HCT116 (cell line): ENCODE measurements around the gene CXCR6. TPM values are rescaled to one million over a fixed set of nuclear protein-coding genes. Genes with fewer than 3 reads are reported as not detected.

Experiments
- ATAC-seq: fragments of 200-7000 bp; cut with Tn5 transposase; 2 replicates; pipeline ENCODE4 v1.9.1; 2020; ENCODE audit warnings: mild to moderate bottlenecking, moderate library complexity
- BruUV-seq: library from RNA; stranded (reverse); fragments of 400-500 nt; replicated peaks from 2 replicates; lab custom pipeline; 2021; lab: Mats Ljungman, UMichigan
- CTCF ChIA-PET: fragments of 300-600 bp; sonication (Branson Sonifier 250); formaldehyde crosslinking; loops from one replicate; lab custom pipeline; 2021; ENCODE audit warnings: antibody characterized with exemption; lab: Charles Lee
- POLR2A ChIA-PET: fragments of 300-600, 350-600 bp; sonication (Branson Sonifier 250); formaldehyde crosslinking; loops from one replicate; lab custom pipeline; 2021; ENCODE audit warnings: antibody characterized with exemption; lab: Charles Lee
- RAD21 ChIA-PET, 2 experiments: fragments of 300-600 bp; sonication (Branson Sonifier 250); formaldehyde crosslinking; loops; one replicate each; lab custom pipeline; 2023; ENCODE audit warnings: low total read pairs in 2 of 2; ENCODE audit not compliant: uncharacterized antibody in 2 of 2, unreplicated experiment in 2 of 2, low non-redundant PET in 1 of 2; lab: Charles Lee
- DNase-seq: peaks from one replicate; pipeline ENCODE4 v3.0.0-alpha.2; 2010; ENCODE audit warnings: low read depth, low spot score
- H2AFZ ChIP-seq: fragments of 200-600 bp; shearing (Covaris generic), sonication (generic); 2 replicates; pipeline ENCODE4 v1.6.1; 2017; ENCODE audit warnings: low read depth, mixed run types, mixed read lengths, antibody characterized with exemption, low read length; ENCODE audit not compliant: poor library complexity, severe bottlenecking
- H3K27ac ChIP-seq: 2 replicates; pipeline ENCODE4 v1.5.1; 2012; ENCODE audit warnings: low read depth, low read length
- H3K27me3 ChIP-seq: fragments of 200-600 bp; sonication (generic); 2 replicates; pipeline ENCODE4 v1.6.1; 2016; ENCODE audit warnings: mixed run types, low read length, mixed read lengths; ENCODE audit not compliant: insufficient read depth
- H3K36me3 ChIP-seq, 2 experiments: fragments of 200-500 bp in 1 of 2; fragments of 200-600 bp in 1 of 2; sonication (Bioruptor generic) in 1 of 2; sonication (generic) in 1 of 2; 2 replicates each; pipeline versions ENCODE4 v1.5.1 to v1.6.1; 2014 to 2016; ENCODE audit warnings: low read length in 2 of 2, inconsistent platforms in 1 of 2, mixed read lengths in 1 of 2, mixed run types in 1 of 2; ENCODE audit not compliant: insufficient read depth in 2 of 2, control insufficient read depth in 1 of 2
- H3K4me1 ChIP-seq, 2 experiments: fragments of 200-600 bp in 1 of 2; sonication (generic) in 1 of 2; 2 replicates each; pipeline versions ENCODE4 v1.5.1 to v1.6.1; 2012 to 2017; ENCODE audit warnings: low read length in 2 of 2, inconsistent platforms in 1 of 2, mild to moderate bottlenecking in 1 of 2, mixed read lengths in 1 of 2, mixed run types in 1 of 2, moderate library complexity in 1 of 2; ENCODE audit not compliant: insufficient read depth in 2 of 2, control insufficient read depth in 1 of 2
- H3K4me2 ChIP-seq: fragments of 200-600 bp; sonication (generic); 2 replicates; pipeline ENCODE4 v1.6.1; 2017; ENCODE audit warnings: mixed run types, low read length, mixed read lengths
- H3K4me3 ChIP-seq, 2 experiments: fragments of 200-600 bp in 1 of 2; sonication (generic) in 1 of 2; replicated peaks in 1 of 2; 2 replicates each; pipeline ENCODE4 v1.5.1; 2011 to 2016; ENCODE audit warnings: low read length in 2 of 2, control low read depth in 1 of 2, low read depth in 1 of 2, mild to moderate bottlenecking in 1 of 2, mixed read lengths in 1 of 2, mixed run types in 1 of 2
- H3K79me2 ChIP-seq: fragments of 200-600 bp; sonication (generic); 2 replicates; pipeline ENCODE4 v1.6.1; 2017; ENCODE audit warnings: mild to moderate bottlenecking, mixed run types, low read length, moderate library complexity, mixed read lengths; ENCODE audit not compliant: insufficient read depth
- H3K9ac ChIP-seq: fragments of 200-600 bp; sonication (generic); 2 replicates; pipeline ENCODE4 v1.6.1; 2016; ENCODE audit warnings: low read length, mixed read lengths
- H3K9me2 ChIP-seq: fragments of 200-600 bp; sonication (generic), shearing (Covaris generic); 2 replicates; pipeline ENCODE4 v1.6.1; 2017; ENCODE audit warnings: mixed run types, mild to moderate bottlenecking, moderate library complexity; ENCODE audit not compliant: insufficient read depth
- H3K9me3 ChIP-seq, 2 experiments: fragments of 200-500 bp in 1 of 2; fragments of 200-600 bp in 1 of 2; sonication (Bioruptor generic) in 1 of 2; sonication (generic) in 1 of 2; 2 replicates each; pipeline ENCODE4 v1.6.1; 2014 to 2017; ENCODE audit warnings: low read length in 2 of 2, mixed read lengths in 2 of 2, inconsistent platforms in 1 of 2, low read depth in 1 of 2, mild to moderate bottlenecking in 1 of 2, mixed run types in 1 of 2, moderate library complexity in 1 of 2; ENCODE audit not compliant: control insufficient read depth in 1 of 2, insufficient read depth in 1 of 2
- H4K20me1 ChIP-seq: fragments of 200-600 bp; sonication (generic), shearing (Covaris generic); 2 replicates; pipeline ENCODE4 v1.6.1; 2017; ENCODE audit warnings: mixed run types, mild to moderate bottlenecking, moderate library complexity; ENCODE audit not compliant: insufficient read depth
- CTCF ChIP-seq, 3 experiments: fragments of 200-600 bp in 1 of 3; sonication (generic) in 1 of 3; IDR thresholded peaks in 2 of 3; conservative IDR thresholded peaks in 1 of 3; 2 replicates each; pipeline ENCODE4 v1.5.1; 2012 to 2017; ENCODE audit warnings: low read depth in 2 of 3, low read length in 2 of 3, antibody characterized with exemption in 1 of 3, borderline replicate concordance in 1 of 3, control low read depth in 1 of 3, mild to moderate bottlenecking in 1 of 3, mixed read lengths in 1 of 3, mixed run types in 1 of 3, moderate library complexity in 1 of 3; ENCODE audit not compliant: insufficient read depth in 1 of 3
- EGR1 ChIP-seq: IDR thresholded peaks from 2 replicates; pipeline ENCODE4 v1.6.1; 2012; ENCODE audit warnings: low read depth
- ELF1 ChIP-seq: IDR thresholded peaks from 2 replicates; pipeline ENCODE4 v1.6.1; 2012; ENCODE audit warnings: low read depth, borderline replicate concordance
- EZH2 ChIP-seq: fragments of 200-600 bp; sonication (generic); IDR thresholded peaks from 2 replicates; pipeline ENCODE4 v1.6.1; 2017; ENCODE audit warnings: antibody characterized with exemption, mixed run types
- SP1 ChIP-seq: IDR thresholded peaks from 2 replicates; pipeline ENCODE4 v1.6.1; 2012; ENCODE audit warnings: low read depth
- SRF ChIP-seq: IDR thresholded peaks from 2 replicates; pipeline ENCODE4 v1.6.1; 2012; ENCODE audit warnings: low read depth
- TCF7L2 ChIP-seq: IDR thresholded peaks from 2 replicates; pipeline ENCODE4 v1.7.0; 2011; ENCODE audit warnings: borderline replicate concordance, inconsistent platforms; ENCODE audit not compliant: insufficient read depth, insufficient read length; ENCODE audit errors: extremely low read depth
- ZBTB33 ChIP-seq: IDR thresholded peaks from 2 replicates; pipeline ENCODE4 v1.6.1; 2011; ENCODE audit warnings: mild to moderate bottlenecking, low read length, moderate library complexity; ENCODE audit not compliant: insufficient replicate concordance; ENCODE audit errors: extremely low read depth
- intact Hi-C: fragments of 100-400 bp; cut with micrococcal nuclease; formaldehyde crosslinking; loops from 2 replicates; pipeline ENCODE4 v1.10.0; 2022
- total RNA-seq: library from RNA; stranded (reverse); gene quantifications from one replicate; pipeline ENCODE4 v1.2.1, GENCODE V29; 2021; ENCODE audit not compliant: unreplicated experiment

Gene CXCR6
- total RNA-seq, 1 experiment from 2014 or later: not detected

GRCh38 chr3:45987368-45988291, 44.4 kb downstream of the CXCR6 start (continued):
- no peak for TF ChIP-seq SP1
- no peak for TF ChIP-seq SRF
- no peak for TF ChIP-seq TCF7L2
- no peak for TF ChIP-seq CTCF (IDR thresholded peaks at IDR 0.05 in 2 of 3, conservative IDR thresholded peaks at IDR 0.05 in 1 of 3; ENCODE audit: borderline replicate concordance in 1 of 3, insufficient read depth in 1 of 3, low read depth in 2 of 3, low read length in 2 of 3)
- no peak for TF ChIP-seq ZBTB33
- no peak for TF ChIP-seq EZH2

GRCh38 chr3:45988362-45988761, 45.1 kb downstream of the CXCR6 start:
- Histone ChIP-seq H3K27ac (no peak overlapping the region), H3K4me2 (no peak overlapping the region), H4K20me1 (no peaks in the 10 kb centered on the region), H3K4me1 (peaks cover 0 to 25% of the 10 kb centered on the region in 2 experiments; a peak in 2 of 4 replicates)
- RAD21 ChIA-PET: no interaction called here
- no TSS peak for BruUV-seq
- no peak for ATAC-seq
- POLR2A ChIA-PET: no interaction called here
- TF ChIP-seq TCF7L2 (no peak), EGR1 (no peak), ELF1 (no peak)
- TF ChIP-seq, all 23 proteins: peak for 0
- H3K36me3 ChIP-seq: peaks cover 6 to 15% of the 10 kb centered on the region in 2 experiments; a peak in 1 of 4 replicates
- no peak for DNase-seq
- no peak overlapping the region for H3K9ac ChIP-seq
- peaks cover 45% of the 10 kb centered on the region for H3K79me2 ChIP-seq
- no peak overlapping the region for H3K4me3 ChIP-seq
- no peak overlapping the region for H2AFZ ChIP-seq
- intact Hi-C loops: no loop called here
- H3K9me2 ChIP-seq: no peaks in the 10 kb centered on the region
- CTCF ChIA-PET: no interaction called here
- no peaks in the 10 kb centered on the region for H3K9me3 ChIP-seq
- no peaks in the 10 kb centered on the region for H3K27me3 ChIP-seq
